GM12872 (cell line): Measurements from ENCODE around the gene CASKIN2.

Experiments used
- CTCF ChIP-seq: IDR thresholded peaks from 3 replicates; pipeline ENCODE4 v1.5.1; 2011; ENCODE audit warnings: low read depth, mild to moderate bottlenecking, low read length, moderate library complexity; ENCODE audit not compliant: insufficient read depth

Gene CASKIN2

GRCh38 chr17:75557852-75558665 lies 42.7 kb upstream of the CASKIN2 start:
- TF ChIP-seq CTCF = no peak

- no peak for TF ChIP-seq CTCF
Observed at GRCh38 chr17:75557075-75557851, 41.9 kb upstream of the CASKIN2 start.

GRCh38 chr17:75555679-75556153 lies 40.4 kb upstream of the CASKIN2 start:
- no peak for TF ChIP-seq CTCF

GRCh38 chr17:75553295-75554110 lies 38.2 kb upstream of the CASKIN2 start:
- TF ChIP-seq CTCF = no peak

GRCh38 chr17:75552425-75553294 lies 37.3 kb upstream of the CASKIN2 start:
- TF ChIP-seq CTCF = no peak

- no peak for TF ChIP-seq CTCF
Observed at GRCh38 chr17:75551266-75551665, 35.9 kb upstream of the CASKIN2 start.
